IMR-90 (cell line): Measurements from ENCODE around the gene SGO1. TPM values are rescaled to one million over a fixed set of nuclear protein-coding genes. Genes with fewer than 3 reads are reported as not detected.

Experiments
- ATAC-seq: fragments of 200-7000 bp; cut with Tn5 transposase; 2 replicates; pipeline ENCODE4 v1.9.1; 2020; ENCODE audit warnings: low read depth, mild to moderate bottlenecking, moderate library complexity
- BruUV-seq: library from RNA; stranded (reverse); fragments of 400-500 nt; replicated peaks from 2 replicates; lab custom pipeline; 2021; lab: Mats Ljungman, UMichigan
- CTCF ChIA-PET: fragments of 300-600 bp; formaldehyde crosslinking; extraction: SDS; loops from one replicate; lab custom pipeline; 2021; ENCODE audit warnings: antibody characterized with exemption; lab: Yijun Ruan, JAX
- POLR2A ChIA-PET: fragments of 300-600 bp; sonication (Branson Sonifier 250); formaldehyde crosslinking; loops from one replicate; lab custom pipeline; 2022; ENCODE audit warnings: antibody characterized with exemption; ENCODE audit not compliant: unreplicated experiment; lab: Charles Lee
- DNase-seq: peaks from one replicate; pipeline ENCODE4 v3.0.0; 2013
- H2AFZ ChIP-seq: replicated peaks from 2 replicates; pipeline ENCODE3; 2013; ENCODE audit warnings: low read length, mild to moderate bottlenecking; ENCODE audit not compliant: poor library complexity
- H2AK5ac ChIP-seq: 2 replicates; pipeline ENCODE4 v1.6.1; 2013; ENCODE audit warnings: low read depth, low read length, inconsistent platforms
- H2AK9ac ChIP-seq: replicated peaks from 2 replicates; pipeline ENCODE3; 2013; ENCODE audit warnings: mild to moderate bottlenecking, low read depth, low read length, moderate library complexity; ENCODE audit not compliant: poor library complexity
- H2BK120ac ChIP-seq: 2 replicates; pipeline ENCODE4 v1.6.1; 2013; ENCODE audit warnings: low read depth, low read length, inconsistent platforms
- H2BK15ac ChIP-seq: 3 replicates; pipeline ENCODE4 v1.6.1; 2013; ENCODE audit warnings: low read depth, low read length, inconsistent platforms
- H2BK20ac ChIP-seq: 2 replicates; pipeline ENCODE4 v1.6.1; 2013; ENCODE audit warnings: low read depth, mild to moderate bottlenecking, inconsistent platforms, low read length, moderate library complexity
- H2BK5ac ChIP-seq: 2 replicates; pipeline ENCODE4 v1.6.1; 2013; ENCODE audit warnings: mild to moderate bottlenecking, low read depth, low read length, inconsistent platforms; ENCODE audit not compliant: poor library complexity, severe bottlenecking
- H3K14ac ChIP-seq: replicated peaks from 2 replicates; pipeline ENCODE4 v1.6.1; 2013; ENCODE audit warnings: low read depth, low read length, inconsistent platforms
- H3K18ac ChIP-seq: 2 replicates; pipeline ENCODE4 v1.6.1; 2013; ENCODE audit warnings: low read depth, low read length, control low read depth
- H3K23ac ChIP-seq: 2 replicates; pipeline ENCODE4 v1.6.1; 2013; ENCODE audit warnings: low read depth, low read length, inconsistent platforms
- H3K27ac ChIP-seq: 2 replicates; pipeline ENCODE4 v1.5.1; 2013; ENCODE audit warnings: mild to moderate bottlenecking, control low read depth, low read length; ENCODE audit not compliant: insufficient read depth
- H3K27me3 ChIP-seq: 2 replicates; pipeline ENCODE4 v1.6.1; 2013; ENCODE audit warnings: low read length; ENCODE audit not compliant: control insufficient read depth, insufficient read depth
- H3K36me3 ChIP-seq: 2 replicates; pipeline ENCODE4 v1.6.1; 2013; ENCODE audit warnings: low read length, mixed read lengths; ENCODE audit not compliant: control insufficient read depth, insufficient read depth
- H3K4ac ChIP-seq: 2 replicates; pipeline ENCODE4 v1.6.1; 2013; ENCODE audit warnings: low read depth, low read length, inconsistent platforms
- H3K4me1 ChIP-seq: 2 replicates; pipeline ENCODE4 v1.6.1; 2013; ENCODE audit warnings: low read length, mixed read lengths; ENCODE audit not compliant: control insufficient read depth, insufficient read depth
- H3K4me2 ChIP-seq: 2 replicates; pipeline ENCODE4 v1.6.1; 2013; ENCODE audit warnings: low read depth, mild to moderate bottlenecking, control low read depth, low read length, moderate library complexity
- H3K4me3 ChIP-seq: 2 replicates; pipeline ENCODE4 v1.5.1; 2013; ENCODE audit warnings: low read depth, mild to moderate bottlenecking, control low read depth, low read length, moderate library complexity; ENCODE audit not compliant: insufficient read depth
- H3K56ac ChIP-seq: 2 replicates; pipeline ENCODE4 v1.6.1; 2013; ENCODE audit warnings: low read length, inconsistent platforms; ENCODE audit not compliant: insufficient read depth; ENCODE audit errors: extremely low read depth
- H3K79me1 ChIP-seq, 2 experiments: 2 replicates each; pipeline ENCODE4 v1.6.1; 2013; ENCODE audit warnings: low read length in 2 of 2, inconsistent platforms in 1 of 2, low read depth in 1 of 2
- H3K9ac ChIP-seq: 2 replicates; pipeline ENCODE4 v1.6.1; 2013; ENCODE audit warnings: low read depth, low read length, control low read depth
- H3K9me1 ChIP-seq: 2 replicates; pipeline ENCODE4 v1.6.1; 2013; ENCODE audit warnings: low read length, inconsistent platforms; ENCODE audit not compliant: insufficient read depth
- H3K9me3 ChIP-seq: 2 replicates; pipeline ENCODE4 v1.6.1; 2013; ENCODE audit warnings: low read length; ENCODE audit not compliant: control insufficient read depth, insufficient read depth
- H4K20me1 ChIP-seq: 2 replicates; pipeline ENCODE4 v1.6.1; 2013; ENCODE audit warnings: low read length, inconsistent platforms; ENCODE audit not compliant: insufficient read depth
- H4K5ac ChIP-seq: 2 replicates; pipeline ENCODE4 v1.6.1; 2013; ENCODE audit warnings: mild to moderate bottlenecking, low read depth, low read length, control low read depth
- H4K8ac ChIP-seq, 2 experiments: 2 replicates each; pipeline ENCODE4 v1.6.1; 2013; ENCODE audit warnings: low read depth in 2 of 2, low read length in 2 of 2, control low read depth in 1 of 2, inconsistent platforms in 1 of 2
- H4K91ac ChIP-seq: 2 replicates; pipeline ENCODE4 v1.6.1; 2013; ENCODE audit warnings: low read depth, low read length, inconsistent platforms; ENCODE audit not compliant: insufficient read depth
- BHLHE40 ChIP-seq: fragments of 150-350 bp; IDR thresholded peaks from 2 replicates; pipeline ENCODE4 v1.6.1; 2016; ENCODE audit warnings: mild to moderate bottlenecking, low read depth, low read length
- CHD1 ChIP-seq: IDR thresholded peaks from 2 replicates; pipeline ENCODE4 v1.6.1; 2012; ENCODE audit warnings: low read depth, low read length, improper control_type of control experiment
- CTCF ChIP-seq: conservative IDR thresholded peaks from 2 replicates; pipeline ENCODE4 v1.5.1; 2012; ENCODE audit warnings: mild to moderate bottlenecking, low read depth, low read length, improper control_type of control experiment
- ELK1 ChIP-seq: fragments of 150-350 bp; IDR thresholded peaks from 2 replicates; pipeline ENCODE4 v1.6.1; 2016; ENCODE audit warnings: low read depth, mild to moderate bottlenecking, low read length, moderate library complexity, borderline replicate concordance
- MAFK ChIP-seq: IDR thresholded peaks from 2 replicates; pipeline ENCODE4 v1.6.1; 2012; ENCODE audit warnings: low read depth, low read length, improper control_type of control experiment
- NFE2L2 ChIP-seq: fragments of 150-350 bp; IDR thresholded peaks from 2 replicates; pipeline ENCODE4 v1.6.1; 2016; ENCODE audit warnings: low read depth, mild to moderate bottlenecking, low read length
- SMC3 ChIP-seq: fragments of 150-350 bp; IDR thresholded peaks from 2 replicates; pipeline ENCODE4 v1.6.1; 2016; ENCODE audit warnings: low read depth, mild to moderate bottlenecking, antibody characterized with exemption, low read length, moderate library complexity
- WGBS, 2 experiments: methylation state at CpG; one replicate each; pipeline versions ENCODE4 v1.1.5 to v1.1.7; 2013; ENCODE audit warnings: missing lambda C conversion rate in 2 of 2; ENCODE audit not compliant: insufficient read length in 1 of 2; ENCODE audit errors: extremely low coverage in 2 of 2; 5-methylcytosine and 5-hydroxymethylcytosine counted together
- dilution Hi-C: fragments of 300-500 bp; cut with HindIII; formaldehyde crosslinking; loops from one replicate; pipeline ENCODE4 v1.14.3; 2018; ENCODE audit warnings: low sequenced_read_pairs; ENCODE audit not compliant: unreplicated experiment
- in situ Hi-C: fragments of 300-500 bp; cut with MboI; formaldehyde crosslinking; loops from 3 replicates; pipeline ENCODE4 v1.14.3; 2019; ENCODE audit warnings: low sequenced_read_pairs, inconsistent platforms, mixed read lengths
- intact Hi-C: fragments of 100-400 bp; cut with micrococcal nuclease; formaldehyde crosslinking; loops from 2 replicates; pipeline ENCODE4 v1.10.0; 2022
- polyA plus RNA-seq, 3 experiments: library from polyadenylated mRNA; depleted of rRNA; stranded (reverse); fragments of >200 nt; gene quantifications; 2 replicates each; pipeline ENCODE4 v1.2.3, GENCODE V29; 2012; ENCODE audit warnings: low replicate concordance in 1 of 3
- total RNA-seq: library from RNA; depleted of rRNA; stranded (reverse); fragments of >200 nt; gene quantifications from 2 replicates; pipeline ENCODE4 v1.2.3, GENCODE V29; 2012

The SGO1 gene
- total and polyA plus RNA-seq, 2 of the 4 experiments (the other 2 are of a cell fraction): 3.2 to 5.2 TPM

GRCh38 chr3:20218215-20218614 lies 32.2 kb upstream of the SGO1 start:
- no peak overlapping the region for H3K27ac ChIP-seq
- ATAC-seq: no peak

More at GRCh38 chr3:20218215-20218614, 32.2 kb upstream of the SGO1 start:
- dilution Hi-C loops: no loop called here
- H3K79me1 ChIP-seq: no peaks in the 10 kb centered on the region
- no peak overlapping the region for H2BK120ac ChIP-seq
- H3K4me2 ChIP-seq: no peak overlapping the region
- no peaks in the 10 kb centered on the region for H4K20me1 ChIP-seq
- H3K27me3 ChIP-seq: no peaks in the 10 kb centered on the region
- 10% methylated on average over 2 of the region's 3 CpGs; no CpG with 5 or more reads in 1 of the 2 experiments for WGBS, 2 experiments
- H3K56ac ChIP-seq: no peak overlapping the region
- H3K14ac ChIP-seq: no peak overlapping the region
- H3K9me3 ChIP-seq: no peaks in the 10 kb centered on the region
- in situ Hi-C loops: no loop called here
- no peak overlapping the region for H2BK20ac ChIP-seq
- H3K4ac ChIP-seq: no peak overlapping the region
- no peak overlapping the region for H2AFZ ChIP-seq
- no peak overlapping the region for H3K18ac ChIP-seq
- H3K4me1 ChIP-seq: no peaks in the 10 kb centered on the region
- no peak overlapping the region for H3K9ac ChIP-seq
- no peak overlapping the region for H2BK5ac ChIP-seq
- no peak overlapping the region for H3K4me3 ChIP-seq
- intact Hi-C loops: no loop called here
- no peak overlapping the region for H4K8ac ChIP-seq
- no peak overlapping the region for H2AK9ac ChIP-seq
- no peak overlapping the region for H3K23ac ChIP-seq
- no peak overlapping the region for H4K5ac ChIP-seq
- no peak for DNase-seq
- ChIA-PET POLR2A (no interaction called here), CTCF (interaction anchor here (1.1 kb wide), 1 partner anchor 7 kb away, joined by 4 read pairs; no protein-coding TSS in a partner anchor)
- H4K91ac ChIP-seq: no peak overlapping the region
- no peaks in the 10 kb centered on the region for H3K9me1 ChIP-seq
- H2AK5ac ChIP-seq: no peak overlapping the region
- no peaks in the 10 kb centered on the region for H3K36me3 ChIP-seq
- no TSS peak for BruUV-seq
- no peak overlapping the region for H2BK15ac ChIP-seq
- no peak for TF ChIP-seq NFE2L2
- TF ChIP-seq BHLHE40: no peak
- no peak for TF ChIP-seq ELK1
- no peak for TF ChIP-seq CTCF
- no peak for TF ChIP-seq MAFK
- TF ChIP-seq SMC3: no peak
- TF ChIP-seq CHD1: no peak
